Ovary (tissue), 9 donors: ENCODE data around the gene GRID1. TPM values are rescaled to one million over a fixed set of nuclear protein-coding genes. Genes with fewer than 3 reads are reported as not detected.

ENCODE experiments used
- DNase-seq, 5 donors: peaks; one replicate each; pipeline ENCODE4 v3.0.0-alpha.2; 2019 to 2020
- H3K27ac ChIP-seq, 2 donors: fragments of 200-600 bp; one replicate each; pipeline versions ENCODE4 v1.5.1 to v1.8.0; 2019 to 2022
- H3K27me3 ChIP-seq: fragments of 200-600 bp; one replicate; pipeline ENCODE4 v1.8.0; 2022
- H3K36me3 ChIP-seq: fragments of 200-600 bp; sonication (generic); one replicate; pipeline ENCODE4 v1.5.1; 2019
- H3K4me1 ChIP-seq: one replicate; pipeline ENCODE4 v1.8.1; 2013; ENCODE audit warnings: mild to moderate bottlenecking, moderate library complexity; ENCODE audit not compliant: insufficient read depth
- H3K4me3 ChIP-seq: fragments of 200-600 bp; sonication (generic); one replicate; pipeline ENCODE4 v1.5.1; 2017
- H3K9me3 ChIP-seq, 2 donors: fragments of 200-600 bp in 1 of 2; sonication (generic) in 1 of 2; one replicate each; pipeline versions ENCODE4 v1.5.1 to v1.8.1; 2013 to 2019; ENCODE audit warnings: mild to moderate bottlenecking in 1 of 2, moderate library complexity in 1 of 2
- EP300 ChIP-seq: sonication (generic); formaldehyde crosslinking; IDR thresholded peaks from one replicate; pipeline ENCODE4 v1.6.1; 2017; ENCODE audit warnings: antibody characterized with exemption
- POLR2A ChIP-seq: fragments of 450-650 bp; IDR thresholded peaks from one replicate; pipeline ENCODE4 v1.6.1; 2017; ENCODE audit warnings: antibody characterized with exemption, mild to moderate bottlenecking, moderate library complexity
- WGBS, 3 donors: extraction: QIAGEN DNeasy Blood & Tissue Kit in 1 of 3; methylation state at CpG; one replicate each; pipeline versions ENCODE4 v1.1.5 to v1.1.7; 2013 to 2017; 5-methylcytosine and 5-hydroxymethylcytosine counted together
- intact Hi-C, 4 donors: fragments of 100-400 bp; cut with DNase I; formaldehyde crosslinking; loops; one replicate each; pipeline versions ENCODE4 v1.11.0 to v1.15.1; 2022 to 2023
- polyA plus RNA-seq, 2 donors: library from polyadenylated mRNA; stranded (reverse); fragments of 200-250 nt in 1 of 2; fragments of 350-450 nt in 1 of 2; fragmentation: Illumina TruSeq in 1 of 2; extraction: RNeasy Lipid Tissue Mini Kit (QIAGEN cat#74804) in 1 of 2; gene quantifications; one replicate each; pipeline ENCODE4 v1.2.3, GENCODE V29; 2013 to 2014
- total RNA-seq, 7 donors: library from RNA; depleted of rRNA in 2 of 7; stranded (reverse); fragments of >200 nt in 2 of 7; fragmentation: NEBNext Ultra II Directional in 3 of 7; extraction: Animal tissue kit (Norgen Biotek cat#: 25700) in 3 of 7; gene quantifications; one replicate each; pipeline versions ENCODE4 v1.1.0 to v1.2.4, GENCODE V29; 2016 to 2023
- TF ChIP-seq, protein P1 (sequence below), 3 donors: fragments of 450-650 bp in 2 of 3; fragments of 200-600 bp in 1 of 3; IDR thresholded peaks; one replicate each; pipeline versions ENCODE4 v1.5.1 to v1.8.0; 2016 to 2022; ENCODE audit warnings: antibody characterized with exemption in 3 of 3, mild to moderate bottlenecking in 1 of 3
- donor health status: DM: no; HTN: no; CAD: no; lungs with moderate emphysema.
- donor health status: DM: no; HTN: no; CAD: no.
- donor health status: Bipolar disorder and iron deficiency.
- donor health status: DM: yes; HTN: yes; CAD: no.
- donor health status: DM: no; HTN: no; CAD: no.
- donor health status: DM: yes; HTN: yes; CAD: no.

Gene GRID1
- total and polyA plus RNA-seq, 9 donors: 0.57 to 6.2 (median 1.8) TPM

DNA sequence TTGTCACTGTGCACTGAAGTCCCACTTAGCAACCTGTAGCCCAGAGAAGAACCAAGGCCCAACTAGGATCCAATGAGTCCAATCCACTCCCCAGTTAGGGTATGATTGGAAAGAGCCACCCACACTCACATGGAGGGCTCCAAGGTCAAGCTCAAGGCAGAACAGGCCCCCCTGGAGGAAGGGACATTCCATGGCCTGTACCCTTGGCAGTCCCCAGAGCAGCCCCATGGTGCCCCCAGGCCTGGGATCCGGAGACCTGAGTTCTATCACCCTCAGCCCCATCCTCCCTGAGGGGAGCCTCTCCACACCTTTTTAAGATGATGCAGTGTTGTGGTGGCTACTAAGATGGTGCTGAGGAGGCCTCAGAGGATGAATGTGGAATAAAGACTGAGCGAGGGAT, 231.4 kb downstream of the GRID1 start:
- no peaks in the 10 kb centered on the region for H3K4me1 ChIP-seq
- intact Hi-C loops: no loop called here
- no peak overlapping the region for H3K27ac ChIP-seq
- no peaks in the 10 kb centered on the region for H3K9me3 ChIP-seq
- no peaks in the 10 kb centered on the region for H3K27me3 ChIP-seq
- WGBS, 3 donors: 74 to 100% (median 88%) methylated on average over 2 of the region's 2 CpGs
- DNase-seq: no peak
- no peaks in the 10 kb centered on the region for H3K36me3 ChIP-seq
- H3K4me3 ChIP-seq: no peak overlapping the region
- TF ChIP-seq EP300 (no peak), POLR2A (no peak)
- TF ChIP-seq, protein P1, sequence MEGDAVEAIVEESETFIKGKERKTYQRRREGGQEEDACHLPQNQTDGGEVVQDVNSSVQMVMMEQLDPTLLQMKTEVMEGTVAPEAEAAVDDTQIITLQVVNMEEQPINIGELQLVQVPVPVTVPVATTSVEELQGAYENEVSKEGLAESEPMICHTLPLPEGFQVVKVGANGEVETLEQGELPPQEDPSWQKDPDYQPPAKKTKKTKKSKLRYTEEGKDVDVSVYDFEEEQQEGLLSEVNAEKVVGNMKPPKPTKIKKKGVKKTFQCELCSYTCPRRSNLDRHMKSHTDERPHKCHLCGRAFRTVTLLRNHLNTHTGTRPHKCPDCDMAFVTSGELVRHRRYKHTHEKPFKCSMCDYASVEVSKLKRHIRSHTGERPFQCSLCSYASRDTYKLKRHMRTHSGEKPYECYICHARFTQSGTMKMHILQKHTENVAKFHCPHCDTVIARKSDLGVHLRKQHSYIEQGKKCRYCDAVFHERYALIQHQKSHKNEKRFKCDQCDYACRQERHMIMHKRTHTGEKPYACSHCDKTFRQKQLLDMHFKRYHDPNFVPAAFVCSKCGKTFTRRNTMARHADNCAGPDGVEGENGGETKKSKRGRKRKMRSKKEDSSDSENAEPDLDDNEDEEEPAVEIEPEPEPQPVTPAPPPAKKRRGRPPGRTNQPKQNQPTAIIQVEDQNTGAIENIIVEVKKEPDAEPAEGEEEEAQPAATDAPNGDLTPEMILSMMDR (IDR thresholded peaks at IDR 0.05): no peak

DNA sequence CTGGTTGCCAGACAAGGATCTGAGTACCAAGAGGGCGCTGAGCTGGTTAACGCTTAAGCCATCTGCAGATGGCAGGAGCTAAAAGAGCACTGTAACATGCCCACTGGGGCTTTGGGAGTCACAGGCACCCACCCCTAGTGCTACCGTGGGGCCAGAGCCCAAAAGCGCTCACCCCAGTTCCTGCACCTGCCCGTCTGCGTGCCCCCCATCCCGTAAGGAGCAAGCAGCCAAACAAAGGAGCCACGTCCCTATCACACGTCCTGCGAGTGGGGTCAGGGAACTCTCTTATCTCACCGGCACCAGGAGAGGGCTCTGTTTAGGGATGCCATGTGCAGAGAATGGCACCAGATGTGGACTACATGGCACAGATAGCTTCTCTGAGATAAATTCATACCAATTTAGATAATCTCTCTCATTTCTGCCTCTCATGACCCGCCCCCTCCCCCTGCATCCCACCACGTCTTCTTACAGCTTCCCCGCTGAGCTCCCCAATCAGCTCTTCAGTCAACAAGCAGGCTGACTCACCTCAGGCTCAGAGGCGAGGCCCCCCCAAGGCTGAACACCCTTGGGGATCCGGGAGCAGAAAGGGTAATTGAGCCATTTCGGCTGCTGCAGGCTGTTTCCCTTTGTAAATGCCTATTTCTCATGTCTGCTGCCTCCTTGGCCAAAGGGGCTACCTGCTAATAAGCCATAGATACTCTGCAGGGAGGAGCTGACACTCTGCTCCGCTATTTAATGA, 235.7 kb downstream of the GRID1 start:
- 86 to 93% (median 90%) methylated on average over 18 of the region's 18 CpGs for WGBS, 3 donors
- Histone ChIP-seq H3K27ac (no peak overlapping the region), H3K4me3 (no peak overlapping the region), H3K27me3 (no peaks in the 10 kb centered on the region), H3K36me3 (no peaks in the 10 kb centered on the region), H3K9me3 (no peaks in the 10 kb centered on the region), H3K4me1 (no peaks in the 10 kb centered on the region)
- intact Hi-C loops: no loop called here
- TF ChIP-seq POLR2A (no peak), EP300 (no peak)
- TF ChIP-seq, protein P1 (IDR thresholded peaks at IDR 0.05): no peak
- DNase-seq: no peak

DNA sequence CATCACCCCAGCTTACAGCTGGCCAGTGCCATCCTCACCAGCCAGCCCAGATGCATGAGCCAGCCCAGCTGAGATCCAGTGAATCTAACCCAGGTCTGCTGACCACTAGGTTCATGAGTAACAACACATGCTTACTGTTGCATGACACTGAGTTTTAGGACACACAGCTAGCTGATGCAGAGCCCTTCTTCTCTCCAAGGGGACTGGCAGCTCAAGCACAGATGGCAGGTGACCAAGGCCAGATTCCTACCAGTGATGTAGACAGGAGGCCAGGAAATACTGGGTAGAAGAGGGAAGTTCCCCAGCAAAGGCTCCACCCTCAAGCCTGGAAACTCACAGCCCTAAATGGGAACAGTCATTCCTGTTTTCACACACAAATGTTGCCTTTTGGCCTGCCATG, 236.6 kb downstream of the GRID1 start:
- H3K27me3 ChIP-seq: no peaks in the 10 kb centered on the region
- DNase-seq: no peak
- H3K27ac ChIP-seq: no peak overlapping the region
- no peak overlapping the region for H3K4me3 ChIP-seq
- no peak for TF ChIP-seq POLR2A
- TF ChIP-seq EP300: no peak
- TF ChIP-seq, protein P1 (IDR thresholded peaks at IDR 0.05): no peak
- H3K36me3 ChIP-seq: no peaks in the 10 kb centered on the region
- intact Hi-C loops: no loop called here
- H3K9me3 ChIP-seq: no peaks in the 10 kb centered on the region
- no peaks in the 10 kb centered on the region for H3K4me1 ChIP-seq

DNA sequence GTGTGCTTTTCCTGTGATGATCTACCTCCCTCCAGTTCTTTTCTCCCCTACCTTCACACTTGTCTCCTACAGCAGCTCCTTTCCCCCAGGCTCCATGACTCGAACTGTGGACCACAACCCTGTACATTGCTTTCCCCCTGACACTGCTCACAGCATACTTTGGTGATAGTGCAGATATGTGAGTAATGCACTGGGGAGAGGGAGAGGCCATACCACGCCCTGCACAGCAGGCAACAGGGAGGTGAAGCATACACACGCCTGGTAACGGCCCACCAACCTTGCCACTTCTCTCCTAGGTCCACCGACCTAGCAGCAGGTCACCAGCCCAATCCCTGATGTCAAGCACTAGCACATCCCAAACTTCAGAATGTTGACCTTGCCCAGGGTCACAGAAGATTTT, 238.2 kb downstream of the GRID1 start:
- TF ChIP-seq, protein P1 (IDR thresholded peaks at IDR 0.05): no peak
- no peak for TF ChIP-seq POLR2A
- TF ChIP-seq EP300: no peak
- no peak for DNase-seq
- no peak overlapping the region for H3K27ac ChIP-seq
- no peaks in the 10 kb centered on the region for H3K27me3 ChIP-seq
- intact Hi-C loops: no loop called here
- H3K4me3 ChIP-seq: no peak overlapping the region
- WGBS, 3 donors: 73 to 84% (median 75%) methylated on average over 5 of the region's 5 CpGs
- H3K36me3 ChIP-seq: no peaks in the 10 kb centered on the region
- no peaks in the 10 kb centered on the region for H3K9me3 ChIP-seq
- no peaks in the 10 kb centered on the region for H3K4me1 ChIP-seq
